Erythroblast (primary cell): ENCODE data around the gene MYL12B.
A peak's percentile ranks its signal among the peaks of the same experiment; 100 is the strongest.
"Not testable (repeated sequence)": the region's sequence is repeated elsewhere in the genome, so short reads cannot be mapped to it uniquely, and the experiment has no call there.

Source experiments
- DNase-seq, 2 experiments: peaks; one replicate each; lab custom pipeline; 2025; lab: John Stamatoyannopoulos, UW
- GATA1 ChIP-seq: IDR thresholded peaks from 2 replicates; pipeline ENCODE4 v1.6.1; 2011; ENCODE audit warnings: low read depth, mild to moderate bottlenecking, control low read depth, low read length, moderate library complexity
- POLR2A ChIP-seq: IDR thresholded peaks from 2 replicates; pipeline ENCODE4 v1.6.1; 2011; ENCODE audit warnings: mild to moderate bottlenecking, low read length

The MYL12B gene

DNA sequence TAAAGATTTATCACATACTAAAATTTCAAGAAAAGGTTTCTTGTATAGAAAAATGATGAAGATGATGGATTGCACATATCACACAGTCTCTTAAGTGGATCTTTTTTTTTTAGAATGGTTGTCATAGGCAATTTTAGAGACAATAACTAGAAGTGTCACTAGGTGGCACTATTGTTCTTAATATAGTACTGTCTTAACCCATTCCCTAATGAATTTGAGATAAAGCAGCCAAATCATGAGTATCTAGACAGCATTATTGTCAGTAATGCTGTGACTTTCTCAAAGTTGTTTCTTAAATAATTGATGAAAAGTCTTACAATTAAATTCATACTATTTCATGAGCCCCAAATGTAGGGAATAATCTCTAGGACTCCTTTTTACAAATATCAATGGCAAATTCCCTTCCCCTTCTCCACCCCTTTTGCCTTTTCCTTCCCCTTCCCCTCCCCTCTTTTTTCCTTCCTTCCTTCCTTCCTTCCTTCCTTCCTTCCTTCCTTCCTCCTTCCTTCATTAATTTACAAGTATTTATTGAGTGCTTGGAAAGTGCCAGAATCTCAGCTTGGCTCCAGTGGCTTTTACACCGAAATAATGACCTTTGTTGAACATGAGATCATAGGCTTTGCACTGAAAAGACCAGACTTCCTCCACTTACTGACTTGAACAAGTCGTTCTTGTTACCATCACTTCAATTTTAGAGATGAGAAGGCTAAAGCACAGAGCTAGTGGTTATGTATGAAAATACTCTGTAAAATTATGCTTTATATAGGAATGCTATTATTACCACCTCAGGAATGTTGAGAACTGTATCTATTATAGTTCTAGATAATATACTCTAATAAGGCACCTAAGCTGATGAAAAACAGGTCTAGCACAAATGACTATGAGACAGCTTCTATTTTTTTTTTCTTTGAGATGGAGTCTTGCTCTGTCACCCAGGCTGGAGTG is 19.8 kb downstream of the MYL12B start:
- TF ChIP-seq GATA1, result no peak
- peak; percentile 83 to 91 for DNase-seq

DNA sequence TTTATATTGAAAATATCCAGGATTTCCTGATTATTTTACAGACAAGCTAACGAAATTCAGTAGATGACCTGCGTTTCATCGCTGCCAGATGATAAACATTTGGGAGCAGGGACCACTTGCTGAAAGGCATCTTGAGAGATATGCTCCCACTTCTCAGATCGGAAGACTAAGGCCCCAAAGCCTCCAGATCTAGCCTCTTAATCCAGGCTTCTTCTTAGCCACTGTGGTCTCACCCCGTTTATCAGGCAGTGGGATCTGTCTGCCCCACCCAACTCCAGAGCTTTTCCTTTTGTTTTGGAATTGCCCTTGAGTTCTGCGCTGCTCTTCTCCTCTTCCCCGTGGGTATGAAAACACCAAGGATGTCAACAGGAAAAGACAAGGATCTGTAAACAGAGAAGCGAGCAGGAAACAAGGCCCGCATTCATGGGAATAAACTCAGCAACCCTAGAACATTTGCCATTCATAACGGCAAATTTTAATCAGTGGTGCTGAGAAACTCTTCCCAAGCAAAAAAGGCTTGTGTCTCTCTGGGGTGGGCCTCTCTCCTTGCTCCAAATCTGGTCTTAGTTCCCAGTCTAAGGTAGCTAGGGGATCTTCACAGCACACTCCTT is 21.4 kb downstream of the MYL12B start:
- no peak for DNase-seq
- no peak for TF ChIP-seq POLR2A
- no peak for TF ChIP-seq GATA1

DNA sequence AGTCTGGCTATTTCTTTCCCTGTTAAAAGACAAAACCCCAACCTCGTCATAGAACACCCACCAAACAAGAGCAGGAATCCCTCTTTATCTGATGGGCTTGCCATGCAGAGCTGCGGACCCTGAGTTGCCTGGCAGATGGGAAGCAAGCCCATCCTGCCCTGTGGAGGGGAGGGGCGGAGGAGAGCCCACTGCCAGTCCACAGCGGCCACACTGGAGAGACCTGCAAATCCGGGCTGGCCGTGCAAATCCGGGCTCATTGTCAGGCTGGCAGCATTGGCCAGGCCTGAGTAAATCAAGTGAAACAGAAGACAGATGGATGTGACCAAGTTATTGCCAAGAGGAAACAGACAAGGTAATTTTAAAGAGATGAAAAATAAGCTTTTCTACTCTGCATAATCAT is 22.0 kb downstream of the MYL12B start:
- TF ChIP-seq GATA1, result no peak
- no peak for TF ChIP-seq POLR2A
- DNase-seq, result no peak

DNA sequence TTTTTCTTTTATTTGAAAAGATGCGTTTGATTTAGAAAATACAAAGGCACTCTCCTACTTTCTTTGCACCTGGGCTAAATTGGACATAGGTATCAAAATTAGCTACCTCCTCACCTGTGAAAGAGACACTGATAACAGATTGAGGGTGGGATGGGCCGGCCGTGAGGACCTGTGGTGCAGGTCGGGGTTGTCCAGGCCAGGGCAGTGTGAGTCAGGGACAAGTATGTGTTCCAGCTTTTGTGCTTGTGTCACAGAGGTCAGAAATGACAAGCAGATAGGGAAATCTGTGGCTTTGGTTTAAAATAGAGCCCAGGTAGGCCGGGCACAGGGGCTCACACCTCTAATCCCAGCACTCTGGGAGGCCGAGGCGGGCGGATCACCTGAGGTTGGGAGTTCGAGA is 22.6 kb downstream of the MYL12B start:
- TF ChIP-seq POLR2A, result no peak
- TF ChIP-seq GATA1, result no peak
- DNase-seq, result no peak

DNA sequence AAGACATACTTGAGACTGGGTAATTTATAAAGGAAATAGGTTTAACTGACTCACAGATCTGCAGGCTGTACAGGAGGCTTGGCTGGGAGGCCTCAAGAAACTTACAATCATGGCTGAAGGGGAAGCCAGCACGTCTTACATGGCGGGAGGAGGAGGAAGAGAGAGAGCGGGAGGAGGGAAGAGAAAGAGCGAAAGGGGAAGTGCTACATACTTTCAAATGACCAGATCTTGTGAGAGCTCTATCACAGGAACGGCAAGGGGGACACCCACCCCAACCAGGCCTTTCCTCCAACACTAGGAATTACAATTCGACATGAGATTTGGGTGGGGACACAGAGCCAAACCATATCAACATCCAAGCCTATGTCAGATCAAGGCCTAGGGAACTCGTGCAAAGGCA is 24.2 kb downstream of the MYL12B start:
- TF ChIP-seq GATA1 (no peak), POLR2A (no peak)
- no peak for DNase-seq

DNA sequence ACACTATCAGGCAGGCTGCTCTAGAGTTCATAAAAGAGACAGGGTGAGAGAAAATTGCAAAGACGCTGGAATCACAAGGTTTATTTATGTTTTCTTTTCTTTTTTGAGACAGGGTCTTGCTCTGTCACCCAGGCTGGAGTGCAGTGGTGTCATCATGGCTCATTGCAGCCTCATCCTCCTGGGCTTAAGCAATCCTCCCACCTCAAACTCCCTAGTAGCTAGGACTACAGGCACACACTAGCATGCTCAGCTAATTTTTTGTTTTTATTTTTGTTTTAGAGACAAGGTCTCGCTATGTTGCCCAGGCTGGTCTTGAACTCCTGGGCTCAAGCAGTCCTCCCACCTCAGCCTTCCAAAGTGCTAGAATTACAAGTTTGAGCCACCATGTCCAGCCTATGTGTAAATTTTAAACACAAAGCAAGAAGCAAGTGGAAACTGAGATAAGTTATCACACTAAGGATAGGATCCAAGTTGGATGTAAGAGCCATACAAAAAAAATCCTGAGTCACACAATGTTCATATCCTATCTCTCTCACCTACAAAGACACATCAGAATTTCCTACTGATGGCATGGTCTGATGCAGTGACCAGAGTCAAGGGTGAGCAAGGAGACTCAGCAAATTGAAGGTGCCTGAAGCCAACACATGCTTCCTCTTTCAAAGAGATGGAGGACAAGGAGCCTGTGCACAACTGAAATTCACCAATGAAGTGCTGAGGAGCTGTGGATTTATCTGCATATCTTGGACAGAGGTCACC is 31.4 kb downstream of the MYL12B start:
- DNase-seq, result no peak
- TF ChIP-seq GATA1 (no peak), POLR2A (no peak)

DNA sequence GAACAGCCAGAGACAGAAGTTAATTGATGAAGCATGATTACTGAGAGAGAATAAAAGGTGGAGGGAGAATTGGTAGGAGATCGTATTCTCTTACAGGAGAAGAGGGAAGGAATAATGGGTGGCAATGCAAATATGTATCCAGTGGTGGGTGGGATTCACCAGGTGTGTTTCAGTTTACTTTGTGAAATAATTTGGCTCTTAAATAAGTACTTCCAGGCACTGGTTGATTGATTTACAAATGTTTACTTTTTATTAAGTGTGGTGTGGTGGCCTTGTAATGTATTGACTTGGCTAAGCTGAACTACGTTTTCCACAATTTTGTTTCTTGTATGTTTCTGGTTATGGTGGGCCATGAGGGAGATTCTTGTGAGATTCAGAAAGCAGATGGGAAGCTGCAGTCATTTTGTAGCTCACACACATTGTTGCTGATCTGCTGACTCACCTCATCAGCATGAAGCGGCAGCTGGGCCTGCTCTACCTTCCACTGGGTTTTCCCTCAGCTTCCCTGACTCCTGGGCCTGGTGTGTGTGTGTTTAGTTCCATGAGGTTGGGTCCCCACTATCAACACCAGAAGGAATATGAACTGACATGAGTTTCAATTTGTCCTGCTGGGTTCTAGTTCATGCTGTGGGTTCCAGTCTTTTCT is 32.6 kb downstream of the MYL12B start:
- no peak for DNase-seq
- TF ChIP-seq POLR2A, result no peak
- no peak for TF ChIP-seq GATA1

DNA sequence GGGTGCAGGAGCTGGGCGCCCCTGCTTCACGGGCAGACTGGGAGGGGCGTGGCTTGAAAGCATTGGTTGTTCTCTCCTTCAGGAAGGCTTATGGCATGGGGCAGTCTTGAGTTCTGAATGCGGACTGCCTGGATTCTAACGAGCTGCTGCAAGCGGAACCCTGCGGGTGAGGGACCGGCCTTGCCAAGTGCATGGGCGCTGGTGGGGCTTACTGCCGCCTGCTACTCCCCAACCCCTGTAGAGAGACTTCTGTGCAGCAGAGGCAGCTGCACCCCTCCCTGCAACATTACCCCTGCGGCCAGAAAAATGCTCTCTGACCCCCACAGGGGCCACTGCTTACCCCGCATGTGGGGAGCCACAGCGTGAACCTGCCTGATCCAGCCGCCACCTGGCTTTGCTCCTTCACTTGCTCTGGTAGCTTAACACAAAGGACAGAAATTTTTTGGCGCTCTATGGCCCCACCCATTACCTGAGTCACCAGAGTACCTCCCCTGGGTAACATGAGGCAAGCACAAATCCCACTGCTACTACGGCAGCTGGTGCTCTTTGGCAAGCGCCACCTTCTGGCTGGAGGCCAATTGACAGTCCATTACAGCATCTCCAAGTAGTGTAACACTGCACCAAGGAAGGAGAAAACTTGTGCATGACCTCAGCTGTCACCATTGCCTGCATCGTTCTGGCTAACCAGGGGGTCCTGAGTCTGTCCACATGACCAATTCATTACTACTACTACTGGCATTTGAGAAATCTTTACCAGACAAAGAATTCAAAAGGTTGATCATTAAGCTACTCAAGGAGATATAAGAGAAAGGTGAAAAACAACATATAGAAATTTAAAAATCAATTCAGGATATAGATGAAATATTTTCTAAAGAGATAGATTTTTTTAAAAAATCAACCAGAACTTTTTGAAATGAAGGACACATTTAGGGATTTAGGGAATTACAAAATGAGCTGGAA is 35.4 kb downstream of the MYL12B start:
- peak; percentile 95 for DNase-seq
- TF ChIP-seq POLR2A, result peak; percentile 82
- TF ChIP-seq GATA1, result no peak

DNA sequence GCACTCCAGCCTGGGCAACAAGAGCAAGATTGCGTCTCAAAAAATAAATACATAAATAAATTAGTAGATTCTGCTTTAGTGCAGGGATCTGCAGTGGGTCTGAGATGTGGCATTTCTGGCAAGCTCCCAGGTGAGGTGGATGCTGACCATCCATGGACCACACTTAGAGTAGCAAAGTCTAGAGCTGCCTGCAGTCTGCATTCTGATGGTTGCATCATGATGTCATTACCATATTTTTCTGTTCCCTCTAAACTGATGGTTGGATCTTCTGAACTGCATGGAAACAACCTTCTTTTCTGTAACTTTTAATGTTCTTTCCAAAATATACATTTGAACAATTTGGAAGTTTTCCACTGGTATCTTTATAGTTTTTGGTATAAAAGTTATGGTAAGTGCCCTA is 42.9 kb downstream of the MYL12B start:
- TF ChIP-seq POLR2A (no peak), GATA1 (no peak)
- no peak for DNase-seq

DNA sequence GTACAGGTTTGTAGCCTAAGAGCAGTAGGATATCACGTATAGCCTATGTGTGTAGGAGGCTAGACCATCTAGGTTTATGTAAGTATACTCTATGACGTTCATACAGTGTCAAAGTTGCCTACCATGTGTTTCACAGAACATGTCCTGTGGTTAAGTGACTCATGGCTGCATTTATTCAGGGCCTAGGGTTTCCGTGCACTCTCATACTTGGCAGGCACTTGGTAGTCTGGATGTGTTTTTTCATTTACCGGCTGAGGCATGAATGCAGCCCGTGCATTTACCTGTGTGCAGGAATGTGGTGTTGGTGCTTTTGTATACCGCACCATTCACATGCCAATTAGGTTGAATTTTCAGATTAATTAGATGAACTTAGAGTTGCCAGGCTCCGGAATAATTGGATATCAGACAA is 43.4 kb downstream of the MYL12B start:
- no peak for DNase-seq
- TF ChIP-seq POLR2A (no peak), GATA1 (no peak)

DNA sequence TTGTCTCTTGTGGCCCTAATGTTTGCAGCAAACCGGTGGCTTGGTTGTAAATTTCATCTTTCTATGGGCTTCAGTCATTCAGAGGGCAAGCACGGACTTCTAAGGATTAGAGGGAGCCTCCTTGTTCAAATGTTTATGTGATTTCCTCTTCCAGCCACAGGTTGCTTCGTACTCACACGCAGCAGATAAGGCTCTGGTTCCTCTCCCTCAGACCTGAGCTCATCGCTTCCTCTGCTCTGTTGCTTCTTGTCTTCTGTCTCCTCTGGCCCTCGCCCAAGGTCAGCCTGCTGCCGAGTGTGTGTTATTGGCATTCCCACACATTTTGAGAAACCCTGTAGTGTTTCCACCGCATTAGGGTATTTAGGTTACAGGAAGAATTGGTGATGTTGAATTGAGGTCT is 44.0 kb downstream of the MYL12B start:
- DNase-seq, result no peak
- TF ChIP-seq GATA1, result no peak
- no peak for TF ChIP-seq POLR2A

DNA sequence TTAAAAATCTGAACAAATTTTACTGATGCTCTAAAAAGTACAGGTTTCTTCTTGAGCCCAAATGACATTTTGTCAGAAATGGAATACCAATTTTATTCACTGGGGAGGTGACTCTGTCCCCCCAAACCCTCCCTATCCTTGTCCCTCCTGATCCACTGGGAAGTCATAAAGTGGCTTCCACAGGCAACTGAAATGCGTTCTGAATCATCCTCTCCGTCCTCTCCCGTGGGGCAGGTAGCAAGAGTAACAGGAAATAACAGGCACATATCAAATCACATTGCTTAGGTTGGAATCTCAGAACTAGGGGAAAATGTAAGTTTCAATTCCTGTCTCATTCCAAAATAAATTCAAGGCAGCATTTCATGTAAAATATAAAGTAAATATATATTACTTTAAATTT is 44.5 kb downstream of the MYL12B start:
- DNase-seq, result no peak
- no peak for TF ChIP-seq GATA1
- no peak for TF ChIP-seq POLR2A

DNA sequence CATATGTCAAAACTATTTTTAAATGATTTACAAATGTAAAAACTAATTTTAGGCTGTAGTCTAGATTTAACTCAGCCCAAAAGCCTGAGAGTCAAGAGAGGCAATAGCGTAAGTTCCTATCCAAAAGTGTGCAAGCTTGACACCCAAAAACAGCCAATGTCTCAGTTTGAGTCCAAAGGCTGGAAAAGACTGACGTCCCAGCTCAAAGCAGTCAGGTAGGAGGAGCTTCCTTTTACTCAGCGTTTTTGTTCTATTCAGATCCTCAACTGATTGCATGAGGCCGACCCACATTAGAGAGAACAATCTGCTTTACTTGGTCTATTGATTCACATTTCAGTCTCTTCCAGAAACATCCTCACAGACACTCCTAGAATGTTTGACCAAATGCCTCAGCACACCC is 51.8 kb downstream of the MYL12B start:
- TF ChIP-seq POLR2A (no peak), GATA1 (no peak)
- no peak for DNase-seq

DNA sequence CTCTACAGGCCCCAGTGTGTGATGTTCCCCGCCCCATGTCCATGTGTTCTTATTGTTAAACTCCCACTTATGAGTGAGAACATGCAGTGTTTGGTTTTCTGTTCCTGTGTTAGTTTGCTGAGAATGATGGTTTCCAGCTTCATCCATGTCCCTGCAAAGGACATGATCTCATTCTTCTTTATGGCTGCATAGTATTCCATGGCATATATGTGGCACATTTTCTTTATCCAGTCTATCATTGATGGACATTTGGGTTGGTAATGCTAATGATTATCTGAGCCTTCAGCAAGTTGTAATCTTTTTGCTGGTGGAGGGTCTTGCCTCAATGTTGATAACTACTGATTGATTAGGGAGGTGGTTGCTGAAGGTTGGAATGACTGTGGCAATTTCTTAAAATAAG is 53.4 kb downstream of the MYL12B start:
- DNase-seq, result not testable (repeated sequence)
